Omental fat pad (tissue), 4 donors: Measurements from ENCODE around the gene FOXA1. TPM values are rescaled to one million over a fixed set of nuclear protein-coding genes. Genes with fewer than 3 reads are reported as not detected.

ENCODE experiments used
- ATAC-seq: fragments of 150-250 bp; one replicate; pipeline ENCODE4 v1.9.1; 2016; ENCODE audit warnings: mild to moderate bottlenecking, moderate library complexity; ENCODE audit not compliant: low FRiP score
- DNase-seq: peaks from one replicate; pipeline ENCODE4 v3.0.0-alpha.2; 2019; ENCODE audit warnings: low spot score
- CTCF ChIP-seq, 3 donors: fragments of 450-650 bp; IDR thresholded peaks; one replicate each; pipeline ENCODE4 v1.5.1; 2016 to 2017; ENCODE audit warnings: antibody characterized with exemption in 3 of 3, mild to moderate bottlenecking in 3 of 3, moderate library complexity in 2 of 3
- total RNA-seq, 4 donors: library from RNA; depleted of rRNA; stranded (reverse); fragments of >200 nt; gene quantifications; one replicate each; pipeline ENCODE4 v1.1.0, GENCODE V29; 2016

The FOXA1 gene
- total RNA-seq, 4 donors from 2014 or later = not detected

GRCh38 chr14:37625597-37626595, 30.8 kb upstream of the FOXA1 start:
- no peak for ATAC-seq
- no peak for TF ChIP-seq CTCF (IDR thresholded peaks at IDR 0.05)

GRCh38 chr14:37623971-37624370, 28.9 kb upstream of the FOXA1 start:
- no peak for ATAC-seq

More at GRCh38 chr14:37625597-37626595, 30.8 kb upstream of the FOXA1 start:
- no peak for DNase-seq

GRCh38 chr14:37623426-37623951, 28.4 kb upstream of the FOXA1 start:
- no peak for TF ChIP-seq CTCF (IDR thresholded peaks at IDR 0.05)
- no peak for ATAC-seq
- DNase-seq = no peak

More at GRCh38 chr14:37623971-37624370, 28.9 kb upstream of the FOXA1 start:
- DNase-seq = no peak
- no peak for TF ChIP-seq CTCF (IDR thresholded peaks at IDR 0.05)

GRCh38 chr14:37622231-37622923, 27.3 kb upstream of the FOXA1 start:
- no peak for TF ChIP-seq CTCF (IDR thresholded peaks at IDR 0.05)
- no peak for DNase-seq
- peak; percentile 19 for ATAC-seq

GRCh38 chr14:37620856-37621255, 25.8 kb upstream of the FOXA1 start:
- DNase-seq = no peak
- no peak for ATAC-seq
- no peak for TF ChIP-seq CTCF (IDR thresholded peaks at IDR 0.05)

GRCh38 chr14:37618498-37619028, 23.5 kb upstream of the FOXA1 start:
- no peak for DNase-seq
- ATAC-seq = no peak
- no peak for TF ChIP-seq CTCF (IDR thresholded peaks at IDR 0.05)
